A673 (cell line): Measurements from ENCODE around the gene JAGN1.

Source experiments
- CTCF ChIP-seq: fragments of 300-800, 200-600 bp; sonication (generic); conservative IDR thresholded peaks from 2 replicates; pipeline ENCODE4 v1.5.1; 2017; ENCODE audit warnings: low read depth, mild to moderate bottlenecking, antibody characterized with exemption, low read length, moderate library complexity, mixed read lengths
- EZH2 ChIP-seq: fragments of 200-600 bp; sonication (generic); IDR thresholded peaks from 2 replicates; pipeline ENCODE4 v1.6.1; 2017; ENCODE audit warnings: borderline replicate concordance, low read depth, mild to moderate bottlenecking, mixed read lengths, antibody characterized with exemption, low read length; ENCODE audit not compliant: poor library complexity, severe bottlenecking

- TF ChIP-seq EZH2 = no peak
- TF ChIP-seq CTCF = no peak
Observed at GRCh38 chr3:9878700-9879099, 11.7 kb upstream of the JAGN1 start.
